Transverse colon (tissue), 4 donors: ENCODE measurements around the gene OLFML2B. TPM values are rescaled to one million over a fixed set of nuclear protein-coding genes. Genes with fewer than 3 reads are reported as not detected.

Experiments used
- DNase-seq: peaks from one replicate; pipeline ENCODE4 v3.0.0-alpha.2; 2019
- H3K27ac ChIP-seq, 4 donors: fragments of 200-600 bp; sonication (generic); 2 replicates each; pipeline ENCODE4 v1.5.1; 2016 to 2018; ENCODE audit warnings: inconsistent platforms in 4 of 4
- H3K27me3 ChIP-seq: fragments of 200-600 bp; sonication (generic); 2 replicates; pipeline ENCODE4 v1.5.1; 2017; ENCODE audit warnings: inconsistent platforms
- H3K36me3 ChIP-seq, 4 donors: fragments of 200-600 bp; sonication (generic); 2 replicates each; pipeline ENCODE4 v1.5.1; 2017 to 2019; ENCODE audit warnings: inconsistent platforms in 4 of 4
- H3K4me1 ChIP-seq, 4 donors: fragments of 200-600 bp; sonication (generic); 2 replicates each; pipeline ENCODE4 v1.5.1; 2017 to 2020; ENCODE audit warnings: inconsistent platforms in 4 of 4
- H3K4me3 ChIP-seq, 4 donors: fragments of 200-600 bp; sonication (generic); 1 replicate in 1 of 4; 2 replicates in 3 of 4; pipeline versions ENCODE4 v1.5.1 to v1.6.1; 2017 to 2019; ENCODE audit warnings: inconsistent platforms in 4 of 4
- H3K9me3 ChIP-seq, 2 donors: fragments of 200-600 bp; sonication (generic); 2 replicates each; pipeline ENCODE4 v1.5.1; 2017 to 2019; ENCODE audit warnings: inconsistent platforms in 2 of 2
- EP300 ChIP-seq: sonication (generic); formaldehyde crosslinking; IDR thresholded peaks from one replicate; pipeline ENCODE4 v1.6.1; 2017; ENCODE audit warnings: antibody characterized with exemption, low read depth
- POLR2A ChIP-seq: fragments of 450-650 bp; IDR thresholded peaks from one replicate; pipeline ENCODE4 v1.6.1; 2016; ENCODE audit warnings: antibody characterized with exemption, mild to moderate bottlenecking, moderate library complexity
- POLR2AphosphoS5 ChIP-seq, 3 donors: sonication (generic); formaldehyde crosslinking; IDR thresholded peaks; one replicate each; pipeline ENCODE4 v1.6.1; 2016; ENCODE audit warnings: antibody characterized with exemption in 3 of 3
- WGBS, 2 donors: methylation state at CpG; one replicate each; pipeline ENCODE4 v1.1.5; 2018; ENCODE audit warnings: low coverage in 1 of 2; 5-methylcytosine and 5-hydroxymethylcytosine counted together
- in situ Hi-C, 4 donors: fragments of 200-750 bp; cut with MboI; loops; one replicate each; pipeline versions ENCODE4 v1.15.0 to v1.15.1; 2017; ENCODE audit warnings: low sequenced_read_pairs in 3 of 4, low pct_ligation_motif_present in 1 of 4, low pct_unique_long_range_greater_than_20kb in 1 of 4
- intact Hi-C: fragments of 100-400 bp; cut with DNase I; formaldehyde crosslinking; loops from one replicate; pipeline ENCODE4 v1.15.1; 2023; ENCODE audit warnings: low total_unique reads
- total RNA-seq, 4 donors: library from RNA; depleted of rRNA; stranded (reverse); fragments of >200 nt; gene quantifications; one replicate each; pipeline ENCODE4 v1.1.0, GENCODE V29; 2016
- TF ChIP-seq, protein P1 (sequence below), 5 experiments: fragments of 200-600 bp in 3 of 5; fragments of 450-650 bp in 2 of 5; sonication (generic) in 3 of 5; IDR thresholded peaks; 1 replicate in 2 of 5; 2 replicates in 3 of 5; pipeline ENCODE4 v1.5.1; 2016 to 2017; ENCODE audit warnings: antibody characterized with exemption in 5 of 5, inconsistent platforms in 3 of 5, mild to moderate bottlenecking in 2 of 5, moderate library complexity in 1 of 5

Gene OLFML2B
- total RNA-seq, 4 donors from 2014 or later: 1.6 to 5.2 (median 3.7) TPM

DNA sequence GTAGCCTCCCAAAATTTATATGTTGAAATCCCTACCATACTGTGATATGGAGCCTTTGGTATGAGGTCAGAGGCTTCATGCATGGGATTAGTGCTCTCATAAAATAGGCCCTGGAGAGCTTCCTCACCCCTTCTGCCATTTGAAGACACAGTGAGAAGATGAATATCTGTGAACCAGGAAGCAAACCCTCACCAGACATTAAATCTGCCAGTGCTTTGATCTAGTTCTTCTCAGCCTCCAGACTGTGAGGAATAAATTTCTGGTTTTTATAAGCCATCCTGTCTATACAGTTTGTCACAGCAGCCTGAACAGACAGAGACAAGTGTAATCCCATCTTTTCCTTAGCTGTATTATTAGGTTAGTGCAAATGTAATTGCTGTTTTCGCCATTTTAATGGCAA is 88.4 kb downstream of the OLFML2B start:
- DNase-seq: no peak
- 93 to 94% methylated on average over 1 of the region's 1 CpG for WGBS, 2 donors

DNA sequence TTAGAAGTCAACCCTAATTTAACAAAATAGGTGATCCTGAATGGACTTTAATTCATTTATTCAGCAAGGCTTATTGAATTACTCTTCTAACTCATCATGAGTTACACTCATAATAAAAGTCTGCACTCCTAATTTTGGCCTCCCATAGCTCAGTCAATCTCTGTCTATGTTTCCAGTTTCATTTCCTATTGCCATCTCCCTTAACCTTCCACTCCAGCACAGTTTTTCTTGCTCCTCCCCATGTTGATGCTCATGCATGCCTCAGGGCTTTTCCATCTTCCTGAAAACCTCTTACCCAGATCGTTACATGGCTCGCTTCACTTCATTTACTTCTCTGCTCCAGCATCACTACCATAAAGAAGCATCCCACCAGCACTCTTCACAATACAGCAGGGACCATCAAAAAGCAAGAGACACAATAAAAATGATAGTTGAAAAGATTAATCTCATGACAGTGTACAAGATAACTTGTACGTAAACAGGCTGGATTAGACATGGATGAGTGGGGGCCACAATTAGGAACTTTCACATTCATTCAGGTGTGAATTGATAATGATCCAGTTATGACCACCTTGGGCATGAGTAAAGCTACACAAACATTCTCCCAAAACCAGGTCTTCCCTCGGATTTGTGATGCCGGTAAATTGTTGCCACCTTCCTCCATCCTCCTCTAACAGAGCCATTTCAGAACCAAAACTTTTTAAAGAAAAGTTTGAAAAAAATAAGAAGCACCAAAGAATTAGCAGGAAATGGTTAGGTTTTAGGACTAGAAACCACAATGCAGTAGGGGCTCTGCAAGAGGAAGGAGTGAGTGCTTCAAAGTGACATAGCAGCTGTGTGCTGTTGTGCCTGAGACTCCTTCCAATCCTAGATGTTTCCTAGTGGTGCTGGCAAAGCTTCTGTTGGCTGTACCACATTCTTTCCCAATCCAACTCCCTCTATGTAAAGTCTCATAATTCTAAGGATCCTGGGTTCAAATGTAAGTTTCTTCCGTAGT is 89.8 kb downstream of the OLFML2B start:
- TF ChIP-seq POLR2AphosphoS5 (IDR thresholded peaks at IDR 0.05): no peak
- no peak for TF ChIP-seq POLR2A
- no peak for TF ChIP-seq EP300
- TF ChIP-seq, protein P1, sequence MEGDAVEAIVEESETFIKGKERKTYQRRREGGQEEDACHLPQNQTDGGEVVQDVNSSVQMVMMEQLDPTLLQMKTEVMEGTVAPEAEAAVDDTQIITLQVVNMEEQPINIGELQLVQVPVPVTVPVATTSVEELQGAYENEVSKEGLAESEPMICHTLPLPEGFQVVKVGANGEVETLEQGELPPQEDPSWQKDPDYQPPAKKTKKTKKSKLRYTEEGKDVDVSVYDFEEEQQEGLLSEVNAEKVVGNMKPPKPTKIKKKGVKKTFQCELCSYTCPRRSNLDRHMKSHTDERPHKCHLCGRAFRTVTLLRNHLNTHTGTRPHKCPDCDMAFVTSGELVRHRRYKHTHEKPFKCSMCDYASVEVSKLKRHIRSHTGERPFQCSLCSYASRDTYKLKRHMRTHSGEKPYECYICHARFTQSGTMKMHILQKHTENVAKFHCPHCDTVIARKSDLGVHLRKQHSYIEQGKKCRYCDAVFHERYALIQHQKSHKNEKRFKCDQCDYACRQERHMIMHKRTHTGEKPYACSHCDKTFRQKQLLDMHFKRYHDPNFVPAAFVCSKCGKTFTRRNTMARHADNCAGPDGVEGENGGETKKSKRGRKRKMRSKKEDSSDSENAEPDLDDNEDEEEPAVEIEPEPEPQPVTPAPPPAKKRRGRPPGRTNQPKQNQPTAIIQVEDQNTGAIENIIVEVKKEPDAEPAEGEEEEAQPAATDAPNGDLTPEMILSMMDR (IDR thresholded peaks at IDR 0.05): no peak
- intact Hi-C loops: no loop called here
- no peak overlapping the region for H3K27ac ChIP-seq
- H3K4me1 ChIP-seq: peaks cover 0 to 10% (median 0%) of the 10 kb centered on the region in 4 donors
- H3K36me3 ChIP-seq: peaks cover 0 to 8% (median 0%) of the 10 kb centered on the region in 4 donors
- in situ Hi-C loops: no loop called here
- H3K4me3 ChIP-seq: no peak overlapping the region
- H3K9me3 ChIP-seq: no peaks in the 10 kb centered on the region
- DNase-seq: no peak
- whole genome bisulfite sequencing, 2 donors: 64 to 86% methylated on average over 6 of the region's 6 CpGs
- no peaks in the 10 kb centered on the region for H3K27me3 ChIP-seq

More for the DNA sequence above, 88.4 kb downstream of the OLFML2B start:
- Histone ChIP-seq H3K4me3 (no peak overlapping the region), H3K27ac (no peak overlapping the region), H3K9me3 (no peaks in the 10 kb centered on the region), H3K4me1 (peaks cover 0 to 5% (median 0%) of the 10 kb centered on the region in 4 donors), H3K36me3 (peaks cover 0 to 5% (median 0%) of the 10 kb centered on the region in 4 donors), H3K27me3 (no peaks in the 10 kb centered on the region)
- in situ Hi-C loops: no loop called here
- TF ChIP-seq POLR2AphosphoS5 (IDR thresholded peaks at IDR 0.05): no peak
- no peak for TF ChIP-seq POLR2A
- TF ChIP-seq, protein P1 (IDR thresholded peaks at IDR 0.05): no peak
- TF ChIP-seq EP300: no peak
- intact Hi-C loops: no loop called here

Other genes starting within 250 kb of the OLFML2B start
- 10 to 100 TPM in 3 of 4 donors, 1 to 10 TPM in 1; 8.5 to 34.8 (median 14.1) TPM for gene NOS1AP, start 45.8 kb upstream of the OLFML2B start, total RNA-seq